GM18867 (cell line): ENCODE data around the gene TAAR1.
"Not testable (repeated sequence)": the region's sequence is repeated elsewhere in the genome, so short reads cannot be mapped to it uniquely, and the experiment has no call there.

Experiments used
- ATAC-seq: cut with Tn5 transposase; IDR thresholded peaks from one replicate; pipeline ENCODE4 v1.9.1; 2021; ENCODE audit warnings: mild to moderate bottlenecking, moderate library complexity; ENCODE audit not compliant: unreplicated experiment

The TAAR1 gene

GRCh38 chr6:132663661-132664060 lies 4.7 kb upstream of the TAAR1 start:
- ATAC-seq = no peak

GRCh38 chr6:132661906-132662305 lies 2.9 kb upstream of the TAAR1 start:
- no peak for ATAC-seq

GRCh38 chr6:132651062-132651461 lies 7.9 kb downstream of the TAAR1 start:
- peak; percentile 52 for ATAC-seq

GRCh38 chr6:132650429-132650828 lies 8.6 kb downstream of the TAAR1 start:
- no peak for ATAC-seq

- ATAC-seq = no peak
Measured at GRCh38 chr6:132648828-132649227, 10.2 kb downstream of the TAAR1 start.

- ATAC-seq = peak; percentile 64
Measured at GRCh38 chr6:132648356-132648755, 10.6 kb downstream of the TAAR1 start.

GRCh38 chr6:132643547-132643946 lies 15.4 kb downstream of the TAAR1 start:
- ATAC-seq = peak; percentile 63

GRCh38 chr6:132637135-132637534 lies 21.8 kb downstream of the TAAR1 start:
- ATAC-seq = not testable (repeated sequence)

- ATAC-seq = not testable (repeated sequence)
Measured at GRCh38 chr6:132635906-132636305, 23.1 kb downstream of the TAAR1 start.

- not testable (repeated sequence) for ATAC-seq
Measured at GRCh38 chr6:132635288-132635687, 23.7 kb downstream of the TAAR1 start.

GRCh38 chr6:132634796-132635195 lies 24.2 kb downstream of the TAAR1 start:
- ATAC-seq = no peak

- no peak for ATAC-seq
Measured at GRCh38 chr6:132633362-132633761, 25.6 kb downstream of the TAAR1 start.

GRCh38 chr6:132624175-132624574 lies 34.8 kb downstream of the TAAR1 start, which contains the start of gene TAAR2:
Gene TAAR2 (minus strand): TSS chr6:132624275. CDS start chr6:132624275, 0 bp downstream.
- ATAC-seq = no peak

GRCh38 chr6:132623106-132623845 lies 35.7 kb downstream of the TAAR1 start:
- ATAC-seq = no peak

GRCh38 chr6:132616677-132617076 lies 42.3 kb downstream of the TAAR1 start:
- no peak for ATAC-seq

GRCh38 chr6:132614554-132614953 lies 44.4 kb downstream of the TAAR1 start:
- ATAC-seq = peak; percentile 67

GRCh38 chr6:132612449-132613108 lies 46.4 kb downstream of the TAAR1 start:
- ATAC-seq = peak; percentile 81

GRCh38 chr6:132611616-132612015 lies 47.4 kb downstream of the TAAR1 start:
- no peak for ATAC-seq

GRCh38 chr6:132607544-132608233 lies 51.3 kb downstream of the TAAR1 start:
- no peak for ATAC-seq

GRCh38 chr6:132604635-132605152 lies 54.3 kb downstream of the TAAR1 start:
- ATAC-seq = no peak

- not testable (repeated sequence) for ATAC-seq
Measured at GRCh38 chr6:132600900-132601299, 58.1 kb downstream of the TAAR1 start.
